Endothelial cell of umbilical vein (primary cell): ENCODE measurements around the gene CADPS. TPM values are rescaled to one million over a fixed set of nuclear protein-coding genes. Genes with fewer than 3 reads are reported as not detected.

Experiments used
- BruUV-seq: library from RNA; stranded (reverse); fragments of 400-500 nt; replicated peaks from 2 replicates; lab custom pipeline; 2021; lab: Mats Ljungman, UMichigan
- CTCF ChIA-PET: fragments of 300-600, 350-600 bp; sonication (Branson Sonifier 250); formaldehyde crosslinking; loops from one replicate; lab custom pipeline; 2021; ENCODE audit warnings: antibody characterized with exemption, inconsistent platforms; lab: Charles Lee
- POLR2A ChIA-PET: fragments of 300-600, 350-600 bp; sonication (Branson Sonifier 250); formaldehyde crosslinking; loops from one replicate; lab custom pipeline; 2021; ENCODE audit warnings: antibody characterized with exemption, inconsistent platforms; lab: Charles Lee
- DNase-seq: peaks from one replicate; pipeline ENCODE4 v3.0.0-alpha.2; 2011; ENCODE audit warnings: low read depth, low spot score
- FAIRE-seq: peaks from 2 replicates; lab custom pipeline; 2011; peaks lifted over from hg19 to GRCh38; lab: Jason Lieb, UNC
- H2AFZ ChIP-seq: 2 replicates; pipeline ENCODE4 v1.6.0; 2012; ENCODE audit warnings: low read depth, low read length, control low read depth, inconsistent platforms
- H3K27ac ChIP-seq: 2 replicates; pipeline ENCODE4 v1.5.1; 2011; ENCODE audit warnings: low read depth, mild to moderate bottlenecking, control low read depth, low read length, moderate library complexity; ENCODE audit not compliant: insufficient read depth
- H3K27me3 ChIP-seq, 2 experiments: 2 replicates each; pipeline versions ENCODE4 v1.6.0 to v1.6.1; 2011; ENCODE audit warnings: low read length in 2 of 2, mixed read lengths in 1 of 2; ENCODE audit not compliant: control insufficient read depth in 2 of 2, insufficient read depth in 2 of 2
- H3K36me3 ChIP-seq, 2 experiments: 2 replicates in 1 of 2; 3 replicates in 1 of 2; pipeline ENCODE4 v1.5.1; 2011; ENCODE audit warnings: low read length in 2 of 2, mild to moderate bottlenecking in 1 of 2, moderate library complexity in 1 of 2; ENCODE audit not compliant: control insufficient read depth in 2 of 2, insufficient read depth in 2 of 2; ENCODE audit errors: extremely low read depth in 1 of 2
- H3K4me1 ChIP-seq: 3 replicates; pipeline ENCODE4 v1.5.1; 2011; ENCODE audit warnings: mild to moderate bottlenecking, low read length; ENCODE audit not compliant: control insufficient read depth, insufficient read depth; ENCODE audit errors: extremely low read depth
- H3K4me2 ChIP-seq: 2 replicates; pipeline ENCODE4 v1.6.1; 2011; ENCODE audit warnings: low read length, control low read depth, mixed read lengths; ENCODE audit not compliant: insufficient read depth
- H3K4me3 ChIP-seq, 3 experiments: fragments of 200-600 bp in 1 of 3; sonication (generic), shearing (Covaris generic) in 1 of 3; replicated peaks in 1 of 3; 2 replicates each; pipeline ENCODE4 v1.5.1; 2011 to 2016; ENCODE audit warnings: control low read depth in 3 of 3, low read length in 3 of 3, mild to moderate bottlenecking in 2 of 3, inconsistent platforms in 1 of 3, low read depth in 1 of 3, moderate library complexity in 1 of 3; ENCODE audit not compliant: insufficient read depth in 1 of 3
- H3K79me2 ChIP-seq: 2 replicates; pipeline ENCODE4 v1.6.0; 2012; ENCODE audit warnings: low read length, inconsistent platforms; ENCODE audit not compliant: control insufficient read depth, insufficient read depth
- H3K9ac ChIP-seq: replicated peaks from 2 replicates; pipeline ENCODE3; 2011; ENCODE audit warnings: low read length, control low read depth; ENCODE audit not compliant: insufficient read depth; ENCODE audit errors: extremely low read depth
- H3K9me1 ChIP-seq: replicated peaks from 3 replicates; pipeline ENCODE4 v1.6.0; 2011; ENCODE audit warnings: mild to moderate bottlenecking, low read length; ENCODE audit not compliant: control insufficient read depth, insufficient read depth; ENCODE audit errors: extremely low read depth
- H3K9me3 ChIP-seq: replicated peaks from 2 replicates; pipeline ENCODE4 v1.5.1; 2012; ENCODE audit warnings: low read length, inconsistent platforms; ENCODE audit not compliant: control insufficient read depth, insufficient read depth
- H4K20me1 ChIP-seq: replicated peaks from 2 replicates; pipeline ENCODE3; 2011; ENCODE audit warnings: mild to moderate bottlenecking, low read length; ENCODE audit not compliant: control insufficient read depth, insufficient read depth; ENCODE audit errors: extremely low read depth
- EZH2 ChIP-seq: IDR thresholded peaks from 2 replicates; pipeline ENCODE4 v1.6.1; 2012; ENCODE audit warnings: borderline replicate concordance, low read depth, mild to moderate bottlenecking, moderate library complexity, low read length, inconsistent platforms; ENCODE audit not compliant: severe bottlenecking
- FOS ChIP-seq: IDR thresholded peaks from 2 replicates; pipeline ENCODE4 v1.6.1; 2011; ENCODE audit warnings: mild to moderate bottlenecking, low read length, moderate library complexity, borderline replicate concordance; ENCODE audit not compliant: insufficient read depth
- GATA2 ChIP-seq: IDR thresholded peaks from 2 replicates; pipeline ENCODE4 v1.7.0; 2011; ENCODE audit warnings: low read depth, mild to moderate bottlenecking, moderate library complexity, mixed read lengths, low read length; ENCODE audit not compliant: insufficient read length, insufficient read depth
- JUN ChIP-seq: IDR thresholded peaks from 2 replicates; pipeline ENCODE4 v1.6.1; 2011; ENCODE audit warnings: borderline replicate concordance, low read depth; ENCODE audit not compliant: insufficient read length, insufficient read depth
- MYC ChIP-seq: IDR thresholded peaks from one replicate; pipeline ENCODE4 v1.6.1; 2011; ENCODE audit warnings: mild to moderate bottlenecking, low read depth, low read length
- POLR2A ChIP-seq: IDR thresholded peaks from 2 replicates; pipeline ENCODE4 v1.6.1; 2012; ENCODE audit warnings: low read depth, mild to moderate bottlenecking, control low read depth, low read length
- POLR2AphosphoS5 ChIP-seq: IDR thresholded peaks from 2 replicates; pipeline ENCODE4 v1.6.1; 2012; ENCODE audit warnings: low read depth, mild to moderate bottlenecking, control low read depth, low read length, moderate library complexity; ENCODE audit not compliant: insufficient read depth
- dilution Hi-C: fragments of 300-500 bp; cut with MboI; formaldehyde crosslinking; loops from one replicate; pipeline ENCODE4 v1.15.0; 2019; ENCODE audit warnings: low sequenced_read_pairs; ENCODE audit not compliant: extremely low pct_ligation_motif_present
- intact Hi-C: fragments of 100-400 bp; cut with micrococcal nuclease; formaldehyde crosslinking; loops from one replicate; pipeline ENCODE4 v1.10.0; 2022
- polyA plus RNA-seq, 4 experiments: library from polyadenylated mRNA; depleted of rRNA in 3 of 4; stranded (reverse) in 3 of 4; unstranded in 1 of 4; fragments of >200 nt; gene quantifications; 2 replicates each; pipeline versions ENCODE4 v1.2.1 to v1.2.3, GENCODE V29; 2011 to 2012; ENCODE audit warnings: missing spikeins in 1 of 4
- total RNA-seq: library from RNA; stranded (reverse); gene quantifications from 2 replicates; pipeline ENCODE4 v1.2.3, GENCODE V29; 2021
- TF ChIP-seq, protein P1 (sequence below), 2 donors: IDR thresholded peaks; 1 replicate in 1 of 2; 2 replicates in 1 of 2; pipeline ENCODE4 v1.5.1; 2011; ENCODE audit warnings: low read length in 2 of 2, mild to moderate bottlenecking in 2 of 2, moderate library complexity in 2 of 2, control low read depth in 1 of 2, inconsistent platforms in 1 of 2, low read depth in 1 of 2; ENCODE audit not compliant: insufficient read depth in 1 of 2; ENCODE audit errors: extremely low read depth in 1 of 2
- TF ChIP-seq, protein P2 (sequence below): IDR thresholded peaks from 2 replicates; pipeline ENCODE4 v1.6.1; 2011; ENCODE audit not compliant: insufficient read depth, insufficient read length

CADPS gene
- total and polyA plus RNA-seq, 2 donors (not counting 3 experiments of a cell fraction or from before 2014, with no cell fraction given), result not detected

DNA sequence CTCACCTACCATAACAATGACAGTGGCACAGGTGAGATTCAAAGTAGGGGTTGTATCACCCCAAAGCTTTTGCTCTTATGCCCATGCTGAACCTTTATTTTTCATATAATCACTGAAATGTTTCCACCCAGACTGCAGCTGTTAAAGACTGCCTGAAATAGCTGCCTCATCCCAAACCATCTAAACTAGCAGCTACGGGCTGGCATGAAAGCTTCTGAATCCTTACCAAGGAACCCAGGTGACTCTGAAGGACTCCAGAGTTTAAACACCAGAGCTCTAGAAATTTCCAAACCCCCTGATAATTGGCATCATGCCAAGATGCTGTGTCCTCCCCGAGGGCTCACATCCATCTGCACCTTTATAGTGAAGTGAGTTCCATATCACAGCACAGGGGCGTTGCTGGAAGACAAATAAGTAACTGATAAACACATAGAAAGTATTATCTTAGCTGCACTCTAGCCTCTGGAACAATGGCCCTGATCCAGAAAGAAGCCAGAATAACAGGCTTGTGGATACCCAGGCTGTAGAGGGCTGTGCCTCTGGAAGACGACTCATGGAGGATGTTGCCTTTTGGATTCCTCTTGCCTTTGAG is 238.9 kb downstream of the CADPS start:
- H3K79me2 ChIP-seq, result no peaks in the 10 kb centered on the region
- no peaks in the 10 kb centered on the region for H4K20me1 ChIP-seq
- H3K9me1 ChIP-seq, result no peaks in the 10 kb centered on the region
- no peak overlapping the region for H3K9ac ChIP-seq
- H3K36me3 ChIP-seq, result no peaks in the 10 kb centered on the region
- no peak overlapping the region for H3K27ac ChIP-seq
- H3K4me3 ChIP-seq, result no peak overlapping the region
- no peaks in the 10 kb centered on the region for H3K4me1 ChIP-seq
- POLR2A ChIA-PET, result no interaction called here
- intact Hi-C loops, result no loop called here
- no peak for TF ChIP-seq EZH2
- TF ChIP-seq POLR2A, result no peak
- no peak for TF ChIP-seq MYC
- no peak for TF ChIP-seq POLR2AphosphoS5
- TF ChIP-seq, protein P1, sequence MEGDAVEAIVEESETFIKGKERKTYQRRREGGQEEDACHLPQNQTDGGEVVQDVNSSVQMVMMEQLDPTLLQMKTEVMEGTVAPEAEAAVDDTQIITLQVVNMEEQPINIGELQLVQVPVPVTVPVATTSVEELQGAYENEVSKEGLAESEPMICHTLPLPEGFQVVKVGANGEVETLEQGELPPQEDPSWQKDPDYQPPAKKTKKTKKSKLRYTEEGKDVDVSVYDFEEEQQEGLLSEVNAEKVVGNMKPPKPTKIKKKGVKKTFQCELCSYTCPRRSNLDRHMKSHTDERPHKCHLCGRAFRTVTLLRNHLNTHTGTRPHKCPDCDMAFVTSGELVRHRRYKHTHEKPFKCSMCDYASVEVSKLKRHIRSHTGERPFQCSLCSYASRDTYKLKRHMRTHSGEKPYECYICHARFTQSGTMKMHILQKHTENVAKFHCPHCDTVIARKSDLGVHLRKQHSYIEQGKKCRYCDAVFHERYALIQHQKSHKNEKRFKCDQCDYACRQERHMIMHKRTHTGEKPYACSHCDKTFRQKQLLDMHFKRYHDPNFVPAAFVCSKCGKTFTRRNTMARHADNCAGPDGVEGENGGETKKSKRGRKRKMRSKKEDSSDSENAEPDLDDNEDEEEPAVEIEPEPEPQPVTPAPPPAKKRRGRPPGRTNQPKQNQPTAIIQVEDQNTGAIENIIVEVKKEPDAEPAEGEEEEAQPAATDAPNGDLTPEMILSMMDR (IDR thresholded peaks at IDR 0.05; ENCODE audit: extremely low read depth in 1 of 2, insufficient read depth in 1 of 2, low read depth in 1 of 2, low read length in 2 of 2), result no peak
- no peak for TF ChIP-seq JUN
- no peak for TF ChIP-seq FOS
- TF ChIP-seq GATA2, result no peak
- TF ChIP-seq, protein P2, sequence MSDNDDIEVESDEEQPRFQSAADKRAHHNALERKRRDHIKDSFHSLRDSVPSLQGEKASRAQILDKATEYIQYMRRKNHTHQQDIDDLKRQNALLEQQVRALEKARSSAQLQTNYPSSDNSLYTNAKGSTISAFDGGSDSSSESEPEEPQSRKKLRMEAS, result no peak
- H3K27me3 ChIP-seq, result peaks cover 9 to 11% of the 10 kb centered on the region in 2 experiments
- FAIRE-seq (no peak), DNase-seq (no peak)
- H2AFZ ChIP-seq, result no peak overlapping the region
- CTCF ChIA-PET, result interaction anchor here (1.2 to 1.7 kb wide), 2 partner anchors 11 to 14 kb away, joined by 3 to 4 read pairs; no protein-coding TSS in a partner anchor
- H3K4me2 ChIP-seq, result no peak overlapping the region
- BruUV-seq, result no TSS peak
- no peaks in the 10 kb centered on the region for H3K9me3 ChIP-seq
- dilution Hi-C loops, result no loop called here
